HG03108 (cell line): ENCODE measurements around the gene TWIST2.

Source experiments
- ATAC-seq: cut with Tn5 transposase; IDR thresholded peaks from one replicate; pipeline ENCODE4 v1.9.1; 2021; ENCODE audit warnings: moderate library complexity; ENCODE audit not compliant: unreplicated experiment

Gene TWIST2

GRCh38 chr2:238835726-238836301 is 12.1 kb upstream of the TWIST2 start:
- no peak for ATAC-seq

- no peak for ATAC-seq
These were observed 9.0 kb upstream of the TWIST2 start for GRCh38 chr2:238838786-238839327.

- no peak for ATAC-seq
These were observed 8.5 kb upstream of the TWIST2 start for GRCh38 chr2:238839428-238839827.

GRCh38 chr2:238841542-238842164 is 6.2 kb upstream of the TWIST2 start:
- no peak for ATAC-seq

- no peak for ATAC-seq
These were observed 4.4 kb upstream of the TWIST2 start for GRCh38 chr2:238843476-238843875.

- no peak for ATAC-seq
These were observed 2.1 kb upstream of the TWIST2 start for GRCh38 chr2:238845583-238846377.

- no peak for ATAC-seq
These were observed 1.6 kb upstream of the TWIST2 start for GRCh38 chr2:238846378-238846627.

- no peak for ATAC-seq
These were observed 1.1 kb upstream of the TWIST2 start for GRCh38 chr2:238846628-238847418.

GRCh38 chr2:238847419-238847801 is 475 bp upstream of the TWIST2 start:
- ATAC-seq = no peak

GRCh38 chr2:238848691-238848975 is 748 bp downstream of the TWIST2 start:
- no peak for ATAC-seq

- ATAC-seq = no peak
These were observed 1.3 kb downstream of the TWIST2 start for GRCh38 chr2:238848976-238849853.

GRCh38 chr2:238850091-238850490 is 2.2 kb downstream of the TWIST2 start:
- ATAC-seq = no peak

- no peak for ATAC-seq
These were observed 3.1 kb downstream of the TWIST2 start for GRCh38 chr2:238851026-238851425.

- no peak for ATAC-seq
These were observed 3.9 kb downstream of the TWIST2 start for GRCh38 chr2:238851761-238852160.

GRCh38 chr2:238852206-238852869 is 4.5 kb downstream of the TWIST2 start:
- ATAC-seq = no peak

- ATAC-seq = no peak
These were observed 5.3 kb downstream of the TWIST2 start for GRCh38 chr2:238853218-238853617.

GRCh38 chr2:238853721-238854120 is 5.8 kb downstream of the TWIST2 start:
- no peak for ATAC-seq

- no peak for ATAC-seq
These were observed 6.4 kb downstream of the TWIST2 start for GRCh38 chr2:238854246-238854645.

GRCh38 chr2:238854699-238855229 is 6.9 kb downstream of the TWIST2 start:
- ATAC-seq = no peak

GRCh38 chr2:238855299-238855698 is 7.4 kb downstream of the TWIST2 start:
- no peak for ATAC-seq
